ENCODE results near the gene MICOS13.

GRCh38 chr19:5648464-5648863, 31.9 kb downstream of the MICOS13 start:
- TF ChIP-seq EZH2 (IDR thresholded peaks at IDR 0.05; ENCODE audit: borderline replicate concordance, insufficient read depth, low read length, poor library complexity, severe bottlenecking) (no peak), POLR2AphosphoS5 (IDR thresholded peaks at IDR 0.05) (no peak), CTCF (IDR thresholded peaks at IDR 0.05; ENCODE audit: poor library complexity, severe bottlenecking) (no peak)
